Measurements from ENCODE around the gene ZFYVE9.

DNA sequence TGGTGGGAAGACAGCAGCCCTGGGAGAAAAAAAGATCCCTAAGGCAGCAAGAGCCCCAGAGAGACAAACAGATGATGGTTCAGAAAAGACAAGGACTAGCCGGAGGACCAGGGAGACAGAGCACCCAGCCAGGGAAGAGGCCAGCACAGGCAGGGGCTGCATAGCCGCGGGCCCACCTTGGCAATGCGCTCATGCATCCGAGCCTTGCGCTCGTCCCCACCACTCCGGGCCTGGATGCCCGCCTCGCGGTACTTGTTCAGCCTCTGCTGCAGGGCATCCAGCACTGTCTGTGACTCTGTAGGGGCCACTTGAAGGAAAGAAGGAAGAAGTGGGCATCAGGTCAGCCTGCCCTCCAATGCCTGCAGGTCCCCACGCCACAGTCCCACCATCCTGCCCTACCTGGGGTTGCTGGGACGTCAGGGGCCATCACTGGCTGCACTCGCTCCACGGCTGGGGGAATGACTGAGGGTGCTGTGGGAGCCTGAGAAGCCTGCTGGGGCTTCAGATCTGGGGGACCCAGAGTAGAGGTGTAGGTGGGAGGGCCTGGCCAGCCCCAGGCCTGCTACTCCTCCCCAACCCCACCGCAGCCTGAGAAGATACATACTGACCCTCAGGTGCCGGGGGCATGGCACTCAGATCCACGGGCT lies 217.1 kb downstream of the ZFYVE9 start:
- TF ChIP-seq CTCF (IDR thresholded peaks at IDR 0.05; ENCODE audit: control extremely low read depth in 1 of 3, insufficient read depth in 1 of 3, low read depth in 1 of 3, low read length in 3 of 3) (no peak), POLR2AphosphoS5 (IDR thresholded peaks at IDR 0.05; ENCODE audit: low read depth, low read length) (no peak), TAF1 (IDR thresholded peaks at IDR 0.05; ENCODE audit: low read depth, low read length) (no peak), BRCA1 (IDR thresholded peaks at IDR 0.05; ENCODE audit: low read depth, low read length) (no peak), POLR2A (IDR thresholded peaks at IDR 0.05; ENCODE audit: control extremely low read depth in 1 of 2, low read depth in 2 of 2, low read length in 2 of 2) (no peak), EZH2 (IDR thresholded peaks at IDR 0.05; ENCODE audit: low read depth, low read length, severe bottlenecking) (no peak), FOSL1 (IDR thresholded peaks at IDR 0.05; ENCODE audit: insufficient read depth, low read depth, low read length) (no peak), ZNF274 (IDR thresholded peaks at IDR 0.05; ENCODE audit: borderline replicate concordance, extremely low read depth, low read length) (no peak), SIN3A (conservative IDR thresholded peaks at IDR 0.05 in 1 of 2, IDR thresholded peaks at IDR 0.05 in 1 of 2; ENCODE audit: low read depth in 1 of 2, low read length in 2 of 2) (no peak), JUND (IDR thresholded peaks at IDR 0.05; ENCODE audit: low read length) (no peak)

Data from H1 (cell line).